Mesendoderm (in vitro differentiated cells): Measurements from ENCODE around the gene MUSTN1.

Source experiments
- DNase-seq: peaks from one replicate; pipeline ENCODE4 v3.0.0; 2013
- H2AK5ac ChIP-seq: 2 replicates; pipeline ENCODE4 v1.6.1; 2013; ENCODE audit warnings: low read length, inconsistent platforms
- H2BK120ac ChIP-seq: 2 replicates; pipeline ENCODE4 v1.6.1; 2013; ENCODE audit warnings: low read depth, mild to moderate bottlenecking, low read length, moderate library complexity, mixed read lengths
- H2BK15ac ChIP-seq: replicated peaks from 2 replicates; pipeline ENCODE4 v1.6.1; 2013; ENCODE audit warnings: low read depth, mild to moderate bottlenecking, moderate library complexity
- H2BK5ac ChIP-seq: 2 replicates; pipeline ENCODE4 v1.6.1; 2013; ENCODE audit warnings: low read length, inconsistent platforms
- H3K18ac ChIP-seq: 2 replicates; pipeline ENCODE4 v1.6.1; 2013; ENCODE audit warnings: mild to moderate bottlenecking, low read length, mixed read lengths
- H3K23ac ChIP-seq: one replicate; pipeline ENCODE4 v1.6.1; 2013; ENCODE audit warnings: low read length
- H3K27ac ChIP-seq: 2 replicates; pipeline ENCODE4 v1.5.1; 2013; ENCODE audit warnings: low read depth, mild to moderate bottlenecking, inconsistent platforms, low read length, moderate library complexity
- H3K27me3 ChIP-seq: 2 replicates; pipeline ENCODE4 v1.6.1; 2013; ENCODE audit warnings: low read length, control low read depth, mild to moderate bottlenecking, inconsistent platforms; ENCODE audit not compliant: insufficient read depth, poor library complexity
- H3K36me3 ChIP-seq: 2 replicates; pipeline ENCODE4 v1.6.1; 2013; ENCODE audit warnings: low read length, inconsistent platforms; ENCODE audit not compliant: control insufficient read depth, insufficient read depth
- H3K4ac ChIP-seq: one replicate; pipeline ENCODE4 v1.6.1; 2013; ENCODE audit warnings: low read depth, mild to moderate bottlenecking, low read length, moderate library complexity
- H3K4me1 ChIP-seq: 2 replicates; pipeline ENCODE4 v1.6.1; 2013; ENCODE audit warnings: low read depth, low read length, inconsistent platforms; ENCODE audit not compliant: control insufficient read depth
- H3K4me2 ChIP-seq: 2 replicates; pipeline ENCODE4 v1.6.1; 2013; ENCODE audit warnings: low read length
- H3K4me3 ChIP-seq: 2 replicates; pipeline ENCODE4 v1.5.1; 2013; ENCODE audit warnings: mild to moderate bottlenecking, low read length
- H3K56ac ChIP-seq: one replicate; pipeline ENCODE4 v1.6.1; 2013; ENCODE audit warnings: low read length
- H3K79me1 ChIP-seq: 2 replicates; pipeline ENCODE4 v1.6.1; 2013; ENCODE audit warnings: low read length, inconsistent platforms
- H3K79me2 ChIP-seq: 2 replicates; pipeline ENCODE4 v1.6.1; 2013; ENCODE audit warnings: mild to moderate bottlenecking, low read length; ENCODE audit not compliant: control insufficient read depth, insufficient read depth
- H3K9ac ChIP-seq: 2 replicates; pipeline ENCODE4 v1.6.1; 2013; ENCODE audit warnings: low read length, inconsistent platforms
- H4K5ac ChIP-seq: one replicate; pipeline ENCODE4 v1.6.1; 2013; ENCODE audit warnings: low read length
- H4K8ac ChIP-seq: one replicate; pipeline ENCODE4 v1.6.1; 2013; ENCODE audit warnings: low read depth, mild to moderate bottlenecking, control low read depth, low read length, moderate library complexity
- WGBS: extraction: QIAGEN DNeasy Blood & Tissue Kit; methylation state at CpG from one replicate; pipeline ENCODE4 v1.1.7; 2013; ENCODE audit warnings: low lambda C conversion rate, missing lambda C conversion rate; ENCODE audit not compliant: insufficient coverage; ENCODE audit errors: extremely low coverage; 5-methylcytosine and 5-hydroxymethylcytosine counted together

Gene MUSTN1

DNA sequence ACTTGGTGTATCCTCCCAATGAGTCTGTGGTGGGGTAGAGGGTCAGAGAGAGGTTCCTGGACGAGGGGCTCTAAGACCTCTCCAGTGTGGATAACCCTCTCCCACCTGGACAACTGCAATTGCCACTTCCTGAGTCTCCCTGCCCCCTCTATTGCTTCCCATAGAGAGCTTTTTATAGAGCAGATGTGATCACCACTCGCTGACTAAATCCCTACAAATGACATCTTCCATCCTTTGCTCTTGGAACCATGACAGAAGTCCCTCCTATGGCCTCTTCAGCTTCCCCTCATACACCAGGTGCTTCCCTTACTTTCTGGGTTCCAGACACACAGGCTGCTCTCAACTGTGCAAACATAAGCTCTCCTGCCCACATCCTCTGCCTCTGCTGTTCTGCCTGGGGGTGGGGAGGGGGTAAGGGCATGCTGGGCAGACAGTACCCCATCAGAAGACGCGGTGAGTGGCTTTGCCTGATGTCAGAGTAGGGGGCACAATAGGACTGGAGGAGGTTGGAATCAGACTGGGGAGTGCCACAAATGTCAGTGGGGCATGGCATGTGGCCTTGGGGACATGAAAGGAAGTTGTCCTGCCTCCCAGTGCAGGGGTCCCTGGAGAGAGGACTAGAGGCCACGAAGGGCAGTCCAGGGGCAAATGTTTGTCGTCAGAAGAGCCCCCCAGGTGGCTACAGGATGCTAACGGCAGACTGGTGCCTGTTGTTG is 25.0 kb downstream of the MUSTN1 start:
- WGBS, result no CpG with 5 or more reads among the region's 7 CpGs
- no peak overlapping the region for H3K4ac ChIP-seq
- no peak overlapping the region for H4K8ac ChIP-seq
- H2AK5ac ChIP-seq, result no peak overlapping the region
- no peaks in the 10 kb centered on the region for H3K27me3 ChIP-seq
- H3K56ac ChIP-seq, result no peak overlapping the region
- H2BK5ac ChIP-seq, result no peak overlapping the region
- no peak overlapping the region for H3K23ac ChIP-seq
- H2BK120ac ChIP-seq, result no peak overlapping the region
- no peak overlapping the region for H3K27ac ChIP-seq
- H3K36me3 ChIP-seq, result no peaks in the 10 kb centered on the region
- no peak overlapping the region for H4K5ac ChIP-seq
- no peaks in the 10 kb centered on the region for H3K4me1 ChIP-seq
- H3K4me2 ChIP-seq, result no peak overlapping the region
- H3K4me3 ChIP-seq, result no peak overlapping the region
- H3K9ac ChIP-seq, result no peak overlapping the region
- H2BK15ac ChIP-seq, result no peak overlapping the region
- no peaks in the 10 kb centered on the region for H3K79me1 ChIP-seq
- no peak overlapping the region for H3K18ac ChIP-seq
- H3K79me2 ChIP-seq, result no peaks in the 10 kb centered on the region
- no peak for DNase-seq

GRCh38 chr3:52809149-52809548 is 25.7 kb downstream of the MUSTN1 start:
- Histone ChIP-seq H3K27ac (no peak overlapping the region), H2AK5ac (no peak overlapping the region), H3K18ac (no peak overlapping the region), H3K4me2 (no peak overlapping the region), H2BK15ac (no peak overlapping the region), H3K27me3 (no peaks in the 10 kb centered on the region), H3K36me3 (no peaks in the 10 kb centered on the region), H4K5ac (no peak overlapping the region), H4K8ac (no peak overlapping the region), H2BK5ac (no peak overlapping the region), H2BK120ac (no peak overlapping the region), H3K9ac (no peak overlapping the region), H3K4me1 (no peaks in the 10 kb centered on the region), H3K4me3 (no peak overlapping the region), H3K79me1 (no peaks in the 10 kb centered on the region), H3K23ac (no peak overlapping the region), H3K4ac (no peak overlapping the region), H3K79me2 (no peaks in the 10 kb centered on the region), H3K56ac (no peak overlapping the region)
- DNase-seq, result no peak
- WGBS, result 100% methylated on average over 1 of the region's 2 CpGs

GRCh38 chr3:52805270-52806039 is 29.4 kb downstream of the MUSTN1 start:
- Histone ChIP-seq H3K4me1 (no peaks in the 10 kb centered on the region), H3K9ac (no peak overlapping the region), H2BK15ac (no peak overlapping the region), H3K4me3 (no peak overlapping the region), H3K56ac (no peak overlapping the region), H3K27me3 (no peaks in the 10 kb centered on the region), H3K23ac (no peak overlapping the region), H3K79me2 (no peaks in the 10 kb centered on the region), H3K4ac (no peak overlapping the region), H4K8ac (no peak overlapping the region), H2BK5ac (no peak overlapping the region), H3K36me3 (no peaks in the 10 kb centered on the region), H3K18ac (no peak overlapping the region), H3K4me2 (no peak overlapping the region), H4K5ac (no peak overlapping the region), H3K27ac (no peak overlapping the region), H2AK5ac (no peak overlapping the region), H3K79me1 (no peaks in the 10 kb centered on the region), H2BK120ac (no peak overlapping the region)
- no peak for DNase-seq
- WGBS, result no CpG with 5 or more reads among the region's 19 CpGs

DNA sequence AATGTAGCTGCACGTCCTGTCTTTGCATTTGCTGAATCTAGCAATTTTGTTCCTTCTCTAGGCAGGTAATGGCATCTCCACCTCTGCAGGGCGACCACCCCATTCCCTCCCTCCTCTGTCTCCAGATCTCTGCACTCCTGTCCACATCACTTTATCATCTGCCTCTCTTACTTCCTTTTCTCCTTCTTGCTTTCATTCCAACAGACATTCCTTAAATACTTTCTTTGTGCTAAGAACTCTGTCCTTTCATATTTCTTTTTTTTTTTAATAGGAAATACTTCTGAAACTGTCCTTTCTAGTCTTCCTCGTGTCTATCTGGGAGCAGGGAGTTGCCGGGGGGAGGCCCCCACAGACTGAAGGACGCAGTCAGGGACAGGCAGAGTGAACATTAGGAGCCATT is 33.0 kb downstream of the MUSTN1 start:
- no peak overlapping the region for H2BK15ac ChIP-seq
- H3K36me3 ChIP-seq, result no peaks in the 10 kb centered on the region
- H3K23ac ChIP-seq, result no peak overlapping the region
- no peak overlapping the region for H2AK5ac ChIP-seq
- no peak for DNase-seq
- no peak overlapping the region for H4K5ac ChIP-seq
- H3K4me3 ChIP-seq, result no peak overlapping the region
- H3K9ac ChIP-seq, result no peak overlapping the region
- whole genome bisulfite sequencing, result no CpG with 5 or more reads among the region's 5 CpGs
- no peak overlapping the region for H2BK5ac ChIP-seq
- no peaks in the 10 kb centered on the region for H3K4me1 ChIP-seq
- no peaks in the 10 kb centered on the region for H3K79me2 ChIP-seq
- H3K18ac ChIP-seq, result no peak overlapping the region
- no peak overlapping the region for H2BK120ac ChIP-seq
- no peak overlapping the region for H3K4me2 ChIP-seq
- H3K56ac ChIP-seq, result no peak overlapping the region
- H3K79me1 ChIP-seq, result no peaks in the 10 kb centered on the region
- no peak overlapping the region for H3K4ac ChIP-seq
- no peak overlapping the region for H3K27ac ChIP-seq
- H4K8ac ChIP-seq, result no peak overlapping the region
- no peaks in the 10 kb centered on the region for H3K27me3 ChIP-seq

- Histone ChIP-seq H3K23ac (no peak overlapping the region), H4K8ac (no peak overlapping the region), H3K56ac (no peak overlapping the region), H3K18ac (no peak overlapping the region), H3K4me2 (no peak overlapping the region), H3K27me3 (no peaks in the 10 kb centered on the region), H2BK120ac (no peak overlapping the region), H3K36me3 (no peaks in the 10 kb centered on the region), H4K5ac (no peak overlapping the region), H3K4me3 (no peak overlapping the region), H3K9ac (no peak overlapping the region), H3K4ac (no peak overlapping the region), H3K27ac (no peak overlapping the region), H3K79me1 (no peaks in the 10 kb centered on the region), H3K79me2 (no peaks in the 10 kb centered on the region), H2BK15ac (no peak overlapping the region), H2AK5ac (no peak overlapping the region), H3K4me1 (no peaks in the 10 kb centered on the region), H2BK5ac (no peak overlapping the region)
- no CpG with 5 or more reads among the region's 7 CpGs for WGBS
- DNase-seq, result no peak
Observed at GRCh38 chr3:52800079-52800478, 34.7 kb downstream of the MUSTN1 start.
